ENCODE measurements around the gene TOPBP1. TPM values are rescaled to one million over a fixed set of nuclear protein-coding genes. Genes with fewer than 3 reads are reported as not detected.

The TOPBP1 gene
- total and polyA plus RNA-seq, 2 of the 8 experiments (the other 6 are each of a cell fraction or from before 2014, with no cell fraction given): 19.7 to 35.9 TPM

GRCh38 chr3:133672461-133672860 lies 10.7 kb upstream of the TOPBP1 start:
- no peak for FAIRE-seq
- H4K20me1 ChIP-seq (replicated peaks in 1 of 2; ENCODE audit: control insufficient read depth in 1 of 2, insufficient read depth in 2 of 2, low read length in 2 of 2): no peaks in the 10 kb centered on the region
- H3K27ac ChIP-seq (ENCODE audit: low read depth, low read length): no peak overlapping the region
- H2AFZ ChIP-seq (ENCODE audit: low read length): no peak overlapping the region
- H3K4ac ChIP-seq (replicated peaks; ENCODE audit: insufficient read length, low read depth, low read length): no peak overlapping the region
- H3K14ac ChIP-seq (ENCODE audit: insufficient read length): no peak overlapping the region
- H4K91ac ChIP-seq (replicated peaks; ENCODE audit: insufficient read length, low read length): no peak overlapping the region
- no peak overlapping the region for H3K4me2 ChIP-seq (ENCODE audit: insufficient read depth in 1 of 2, low read depth in 2 of 2, low read length in 2 of 2)
- peaks cover 6% of the 10 kb centered on the region; the same call in 1 of the 2 replicates for H3K23me2 ChIP-seq (ENCODE audit: low read depth, low read length)
- no peak overlapping the region for H2BK12ac ChIP-seq (ENCODE audit: low read depth, low read length)
- peaks cover 4 to 22% (median 17%) of the 10 kb centered on the region in 4 experiments for H3K27me3 ChIP-seq (replicated peaks in 1 of 4; ENCODE audit: control insufficient read depth in 3 of 4, extremely low read depth in 1 of 4, insufficient read depth in 3 of 4, low read length in 3 of 4)
- no peaks in the 10 kb centered on the region for H3K79me1 ChIP-seq (ENCODE audit: low read depth, low read length)
- no peak overlapping the region for H3K18ac ChIP-seq (ENCODE audit: extremely low read depth, low read length)
- no peak overlapping the region for H3K4me3 ChIP-seq (ENCODE audit: extremely low read depth in 1 of 4, insufficient read depth in 2 of 4, low read depth in 3 of 4, low read length in 4 of 4)
- H2BK15ac ChIP-seq (ENCODE audit: low read length): no peak overlapping the region
- no peak for DNase-seq (ENCODE audit: low read depth in 1 of 2, low spot score in 2 of 2)
- no peak overlapping the region for H3K56ac ChIP-seq (replicated peaks; ENCODE audit: insufficient read length, low read depth, low read length)
- no peaks in the 10 kb centered on the region for H3K9me3 ChIP-seq (ENCODE audit: insufficient read depth in 2 of 2, low read depth in 1 of 2, low read length in 1 of 2)
- ChIA-PET CTCF (ENCODE audit: partially characterized antibody) (no interaction called here), POLR2A (ENCODE audit: partially characterized antibody) (no interaction called here)
- H3K36me3 ChIP-seq (ENCODE audit: control insufficient read depth in 2 of 4, insufficient read depth in 4 of 4, low read length in 3 of 4): no peaks in the 10 kb centered on the region
- no peak overlapping the region for H4K5ac ChIP-seq (ENCODE audit: insufficient read length, low read depth, low read length)
- no peak overlapping the region for H2BK20ac ChIP-seq (ENCODE audit: low read length)
- H2BK5ac ChIP-seq (ENCODE audit: low read depth, low read length): no peak overlapping the region
- H3K9ac ChIP-seq (replicated peaks in 1 of 4; ENCODE audit: extremely low read depth in 1 of 4, low read depth in 3 of 4, low read length in 3 of 4): no peak overlapping the region
- no peak overlapping the region for H4K8ac ChIP-seq (ENCODE audit: extremely low read depth, insufficient read depth, low read length)
- 95% methylated on average over 2 of the region's 2 CpGs; no CpG with 5 or more reads in 1 of the 2 experiments for WGBS, 2 experiments (ENCODE audit: extremely low coverage in 1 of 2, insufficient coverage in 1 of 2, insufficient read length in 1 of 2, insufficient replicate concordance in 2 of 2, low coverage in 1 of 2, low lambda C conversion rate in 2 of 2, missing lambda C conversion rate in 1 of 2)
- no peak overlapping the region for H2BK120ac ChIP-seq (replicated peaks; ENCODE audit: low read depth, low read length)
- H3K79me2 ChIP-seq (ENCODE audit: control insufficient read depth in 1 of 2, insufficient read depth in 2 of 2, low read length in 2 of 2): no peaks in the 10 kb centered on the region
- no peak overlapping the region for H2AK5ac ChIP-seq (ENCODE audit: low read depth, low read length)
- peaks cover 0 to 12% (median 4%) of the 10 kb centered on the region in 4 experiments; a peak in 5 of 7 replicates for H3K4me1 ChIP-seq (replicated peaks in 1 of 4; ENCODE audit: control insufficient read depth in 3 of 4, insufficient read depth in 4 of 4, low read length in 3 of 4)
- no peak overlapping the region for H3K23ac ChIP-seq (ENCODE audit: insufficient read length)
- TF ChIP-seq BCL11A (IDR thresholded peaks at IDR 0.05; ENCODE audit: low read depth in 2 of 2, low read length in 2 of 2) (no peak), SRF (IDR thresholded peaks at IDR 0.05; ENCODE audit: low read depth, low read length) (no peak), TAF7 (optimal IDR thresholded peaks at IDR 0.05; ENCODE audit: borderline replicate concordance, low read depth, low read length) (no peak), KDM1A (IDR thresholded peaks at IDR 0.05; ENCODE audit: borderline replicate concordance, low read length) (no peak), ZNF274 (IDR thresholded peaks at IDR 0.05; ENCODE audit: borderline replicate concordance, extremely low read depth, low read length) (no peak), SIRT6 (IDR thresholded peaks at IDR 0.05; ENCODE audit: low read length) (no peak), CTBP2 (IDR thresholded peaks at IDR 0.05; ENCODE audit: borderline replicate concordance, insufficient read depth, insufficient read length, low read length) (no peak)

All from H1 (cell line).